Ecto neural progenitor cell (in vitro differentiated cells): ENCODE data around the gene KCNN4.
"Not testable (repeated sequence)": the region's sequence is repeated elsewhere in the genome, so short reads cannot be mapped to it uniquely, and the experiment has no call there.

Experiments used
- DNase-seq: peaks from one replicate; pipeline ENCODE4 v3.0.0-alpha.2; 2018; ENCODE audit warnings: low spot score

The KCNN4 gene

GRCh38 chr19:43798546-43799409 lies 18.0 kb upstream of the KCNN4 start:
- DNase-seq: no peak

GRCh38 chr19:43798026-43798545 lies 17.3 kb upstream of the KCNN4 start:
- DNase-seq: no peak

GRCh38 chr19:43797556-43797955 lies 16.8 kb upstream of the KCNN4 start:
- no peak for DNase-seq

DNA sequence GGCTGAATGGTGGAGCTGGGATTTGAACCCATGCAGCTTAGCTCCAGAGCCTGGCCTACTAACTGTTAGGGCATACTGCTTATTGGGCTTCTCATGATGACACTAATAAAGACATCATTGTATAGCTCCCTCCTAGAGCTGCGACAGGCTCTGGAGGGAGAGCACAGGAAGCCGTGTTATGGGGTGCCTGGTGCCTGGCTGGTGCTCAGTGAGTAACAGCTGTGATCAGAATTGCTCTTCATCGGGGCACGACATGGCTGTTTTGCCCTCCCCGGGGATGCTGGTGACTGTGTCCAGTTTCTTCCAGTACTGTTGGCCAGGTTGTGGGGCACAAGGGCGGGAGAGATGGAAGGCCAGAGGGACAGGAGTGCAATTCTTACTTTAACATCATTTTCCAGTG lies 16.3 kb upstream of the KCNN4 start:
- DNase-seq: no peak

DNA sequence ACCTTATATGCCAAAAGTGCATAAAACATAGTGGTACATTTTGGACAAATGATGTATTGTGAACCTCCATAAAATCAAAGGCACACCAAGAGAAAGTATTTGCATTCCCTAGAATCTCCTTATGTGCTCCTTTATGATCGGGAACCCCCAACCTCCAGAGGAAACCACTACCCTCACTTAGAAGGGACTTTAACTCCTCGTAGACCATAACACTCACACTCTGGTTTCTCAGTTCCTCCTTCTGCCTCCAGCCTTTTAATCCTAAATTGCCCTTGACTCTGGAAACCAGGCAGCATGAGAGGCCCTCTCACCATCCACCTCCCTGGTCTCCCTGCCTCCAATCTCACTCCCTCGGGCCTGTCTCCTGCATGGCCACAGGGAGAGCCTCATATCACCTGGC lies 9.8 kb upstream of the KCNN4 start:
- no peak for DNase-seq

DNA sequence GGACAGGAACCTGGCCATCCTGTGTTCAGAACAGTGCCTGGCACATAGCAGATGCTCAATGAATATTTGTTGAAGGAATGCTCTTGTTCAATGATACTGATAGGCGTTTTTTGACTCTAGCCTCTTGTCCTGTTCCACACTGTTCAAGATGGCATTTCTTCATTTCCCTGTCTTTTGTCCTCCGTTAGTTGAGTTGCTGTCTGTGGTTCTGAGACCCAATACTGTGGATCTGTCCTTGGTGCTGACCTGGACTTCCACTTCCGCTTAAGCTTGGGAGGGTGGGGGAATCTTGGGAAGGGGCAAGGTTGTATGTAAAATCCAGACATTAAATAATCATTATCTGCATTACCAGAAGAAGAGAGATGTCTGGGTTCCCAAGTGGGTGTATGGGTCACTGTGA lies 8.3 kb upstream of the KCNN4 start:
- DNase-seq: no peak

DNA sequence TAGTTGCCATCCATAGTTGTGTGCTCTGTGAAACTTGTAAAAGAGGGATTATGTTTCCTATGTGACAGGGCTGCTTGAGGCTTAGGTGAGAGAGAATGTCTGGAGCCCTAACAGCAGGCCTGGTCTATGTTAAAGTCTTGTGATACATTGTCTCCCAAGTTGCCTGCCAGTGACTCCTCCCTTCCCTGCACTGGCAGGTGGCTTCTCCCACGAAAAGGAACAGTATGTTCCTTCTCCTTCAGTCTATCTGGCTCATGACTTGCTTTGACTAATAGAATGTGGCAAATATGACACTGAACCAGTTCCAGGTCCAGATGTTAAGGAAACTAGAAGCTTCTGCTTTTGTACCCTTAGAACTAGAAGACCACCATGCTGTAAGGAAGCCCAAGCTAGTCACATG lies 5.9 kb upstream of the KCNN4 start:
- no peak for DNase-seq

- DNase-seq: peak; percentile 80
Measured at GRCh38 chr19:43784981-43785808, 4.4 kb upstream of the KCNN4 start.

DNA sequence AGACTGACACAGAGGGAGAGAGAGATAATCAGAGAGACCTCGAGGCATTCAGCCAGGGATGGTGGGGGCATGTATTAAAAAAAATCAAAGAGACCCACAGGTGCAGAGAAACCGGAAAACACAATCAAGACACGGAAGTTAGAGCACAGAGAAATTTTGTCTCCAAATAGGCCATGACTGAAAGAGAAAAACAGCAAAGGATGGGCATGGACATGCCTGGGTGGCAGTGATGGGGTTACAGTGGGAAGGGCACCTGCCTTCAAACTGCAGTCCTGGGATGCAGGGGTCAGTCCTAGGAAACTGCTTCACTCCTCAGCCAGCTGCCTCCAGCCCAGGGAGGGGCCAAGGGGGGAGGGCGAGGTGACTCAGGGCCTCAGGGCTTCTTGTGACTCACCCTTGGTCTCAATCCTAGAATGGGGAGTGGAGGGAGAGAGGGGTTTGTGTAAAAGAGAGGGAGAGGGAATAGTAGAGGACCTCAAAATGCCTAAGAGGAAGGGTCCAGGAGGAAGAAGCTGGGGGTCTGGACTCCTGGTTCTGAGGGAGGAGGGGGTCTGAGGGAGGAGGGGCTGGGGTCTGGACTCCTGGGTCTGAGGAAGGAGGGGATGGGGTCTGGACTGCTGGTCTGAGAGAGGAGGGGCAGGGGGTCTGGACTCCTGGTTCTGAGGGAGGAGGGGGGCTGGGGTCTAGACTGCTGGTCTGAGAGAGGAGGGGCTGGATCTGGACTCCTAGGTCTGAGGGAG lies 3.6 kb upstream of the KCNN4 start:
- DNase-seq: no peak

- no peak for DNase-seq
Measured at GRCh38 chr19:43783636-43784035, 2.9 kb upstream of the KCNN4 start.

GRCh38 chr19:43782689-43783231 lies 2.0 kb upstream of the KCNN4 start:
- no peak for DNase-seq

DNA sequence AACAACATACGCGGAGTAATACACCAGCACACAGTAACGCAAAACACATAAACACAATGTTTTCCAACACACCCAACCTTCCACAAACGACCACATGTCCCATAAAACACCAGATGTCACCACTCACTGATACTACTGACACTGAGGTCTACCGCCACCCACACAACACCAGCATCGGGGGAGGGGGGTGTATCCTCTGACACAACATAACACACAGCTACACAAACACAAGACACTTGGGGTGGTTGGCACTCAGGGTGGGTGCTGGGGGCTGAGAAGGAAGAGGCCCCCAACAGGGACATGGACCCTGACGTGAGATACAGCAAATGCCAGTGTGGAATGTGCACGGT lies 1.5 kb upstream of the KCNN4 start:
- no peak for DNase-seq

DNA sequence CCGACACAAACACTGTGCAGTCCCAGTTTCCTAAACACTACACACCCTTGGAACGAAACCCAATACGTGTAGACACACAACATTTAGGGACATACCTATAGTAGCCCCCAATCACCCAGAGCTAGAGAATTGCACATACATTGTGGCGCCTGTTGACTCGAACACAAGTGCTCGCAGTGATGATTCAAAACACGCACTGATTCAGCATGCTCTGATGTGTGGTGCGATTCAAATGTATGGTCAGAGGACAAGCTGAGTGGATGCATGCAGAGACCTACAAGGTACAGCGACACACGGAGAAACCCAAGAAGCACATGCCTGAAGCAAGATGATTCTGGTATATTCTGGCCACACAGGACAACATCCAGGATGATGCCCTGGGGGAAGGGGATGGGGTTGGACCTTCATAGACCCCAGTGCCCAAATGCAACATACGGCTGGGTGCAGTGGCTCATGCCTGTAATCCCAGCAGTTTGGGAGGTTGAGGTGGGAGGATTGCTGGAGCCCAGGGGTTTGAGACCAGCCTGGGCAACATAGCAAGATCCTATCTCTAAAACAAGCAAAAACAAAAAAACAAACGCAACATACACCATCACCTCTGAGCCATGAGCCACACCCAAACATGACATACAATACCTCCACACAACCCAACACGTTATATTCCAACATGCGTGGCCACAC lies 997 bp upstream of the KCNN4 start:
- DNase-seq: no peak

DNA sequence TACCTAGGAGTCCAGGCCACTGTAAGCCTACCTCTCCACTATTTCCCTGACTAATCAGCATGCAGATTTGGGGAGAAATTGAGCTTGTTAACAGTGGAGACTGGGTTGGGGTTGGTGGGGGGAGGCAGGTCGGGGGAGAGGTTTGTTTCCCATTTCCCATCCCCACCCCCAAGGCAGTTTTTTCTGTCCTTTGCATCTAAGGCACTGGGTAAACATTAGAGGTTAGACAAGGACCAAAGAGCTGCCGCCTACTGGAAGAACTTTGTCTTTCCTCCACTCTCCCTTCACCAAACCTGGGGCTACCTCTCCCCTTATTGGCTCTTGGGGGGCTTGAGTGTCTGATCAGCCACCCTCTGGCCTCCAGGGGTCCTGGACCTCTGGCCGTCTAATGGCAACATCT lies 953 bp downstream of the KCNN4 start:
- no peak for DNase-seq

DNA sequence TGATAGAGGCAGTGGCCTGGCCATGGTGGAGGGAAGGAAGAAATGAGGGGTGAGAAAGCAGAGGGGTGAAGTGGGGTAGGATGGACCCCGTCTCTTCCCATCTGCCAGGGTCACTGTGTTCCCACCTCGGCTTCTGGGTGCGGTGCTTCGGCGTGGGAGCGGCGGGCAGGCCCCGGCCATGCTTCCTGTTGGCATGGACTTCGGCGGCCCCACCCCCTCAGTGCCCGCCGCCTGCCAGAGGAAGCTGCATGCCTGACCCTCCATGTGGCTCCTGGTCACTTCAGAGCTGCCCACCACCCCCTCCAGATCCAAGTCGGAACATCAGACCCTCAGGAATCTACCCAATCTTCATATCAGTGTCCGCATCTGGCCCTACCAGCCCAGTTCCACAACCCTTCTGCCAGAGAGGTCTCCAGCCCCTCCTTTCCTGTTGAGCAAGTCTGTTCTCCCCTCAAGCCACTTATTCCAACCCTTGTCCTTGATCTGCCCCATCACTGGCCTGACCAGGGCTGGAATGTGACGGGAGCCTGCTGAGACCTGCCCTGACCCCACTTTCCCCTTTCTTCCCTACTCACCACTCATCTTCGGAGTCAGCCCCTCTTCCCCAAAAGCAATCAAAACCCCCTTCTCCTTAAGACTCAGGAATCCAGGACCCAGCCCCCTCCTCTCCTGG lies 1.5 kb downstream of the KCNN4 start:
- DNase-seq: no peak

DNA sequence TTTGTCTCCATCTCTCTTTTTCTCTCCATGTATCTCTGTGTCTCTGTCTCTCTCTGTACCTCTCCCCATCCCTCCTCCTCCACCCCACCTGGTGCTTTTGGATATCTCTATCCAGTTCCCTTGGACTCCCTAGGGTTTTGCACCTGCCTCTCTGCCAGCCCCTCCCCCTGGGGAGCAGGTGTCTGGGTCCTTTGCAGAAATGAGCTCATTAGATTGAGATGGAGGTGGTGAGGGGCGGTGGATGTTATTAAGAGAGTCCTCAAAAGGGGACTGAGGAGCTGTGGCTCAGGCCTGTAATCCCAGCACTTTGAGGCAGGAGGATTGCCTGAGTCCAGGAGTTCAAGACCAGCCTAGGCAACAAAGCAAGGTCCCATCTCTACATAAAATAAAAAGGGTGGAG lies 2.1 kb downstream of the KCNN4 start:
- DNase-seq: no peak

DNA sequence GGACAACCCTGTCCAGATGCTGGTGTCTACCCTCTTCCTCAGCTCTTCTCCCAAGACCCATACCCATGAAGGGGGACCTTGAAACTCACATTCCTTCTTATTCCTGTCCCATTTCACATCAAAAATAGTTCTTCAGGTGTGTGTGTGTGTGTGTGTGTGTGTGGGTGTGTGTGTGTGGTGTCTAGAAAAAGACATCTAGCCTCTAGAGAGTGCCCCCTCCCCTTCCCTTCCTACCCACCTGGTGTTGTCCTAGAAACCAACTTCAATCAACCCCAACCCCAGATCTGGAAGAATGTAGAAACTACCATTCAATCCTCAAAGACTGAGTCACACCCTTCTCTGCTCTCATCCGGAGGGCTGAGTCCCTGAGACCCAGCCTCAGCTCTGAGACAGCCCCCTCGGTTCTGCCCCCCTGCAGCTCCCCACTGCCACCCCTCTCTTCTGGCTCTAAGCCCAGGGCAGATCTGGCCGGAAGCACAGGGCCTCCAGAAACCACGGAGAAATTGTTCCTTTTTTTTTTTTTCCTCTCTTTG lies 3.5 kb downstream of the KCNN4 start:
- no peak for DNase-seq

- DNase-seq: no peak
Measured at GRCh38 chr19:43776286-43776685, 4.5 kb downstream of the KCNN4 start.

DNA sequence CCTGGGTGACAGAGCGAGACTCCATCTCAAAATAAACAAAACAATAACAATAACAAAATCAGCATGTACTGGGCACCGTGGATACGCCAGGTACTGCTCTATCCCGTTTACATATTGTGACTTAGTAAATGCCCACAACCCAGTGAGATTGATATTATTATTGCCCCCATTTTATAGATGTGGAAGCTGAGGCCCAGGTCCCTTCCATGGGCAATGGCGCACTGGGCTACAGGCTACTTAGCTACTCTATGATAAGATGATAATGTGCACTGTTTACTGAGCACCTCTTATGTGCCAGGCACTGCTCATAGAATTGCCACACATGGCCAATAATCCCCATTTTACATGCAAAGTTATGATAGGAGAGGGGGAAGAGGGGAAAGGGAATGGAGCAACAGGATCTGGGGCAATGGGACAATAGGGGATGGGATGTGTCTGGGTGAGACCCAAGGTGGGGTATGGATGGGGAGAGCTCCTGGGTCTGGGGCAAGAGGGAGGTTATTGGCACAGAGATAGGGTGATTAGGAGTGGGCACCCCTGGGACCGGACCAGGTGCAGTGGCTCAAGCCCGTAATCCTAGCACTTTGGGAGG lies 5.4 kb downstream of the KCNN4 start:
- DNase-seq: no peak

GRCh38 chr19:43774940-43775258 lies 5.9 kb downstream of the KCNN4 start:
- DNase-seq: not testable (repeated sequence)
